Neural progenitor cell (in vitro differentiated cells): ENCODE results near the gene TOX2. TPM values are rescaled to one million over a fixed set of nuclear protein-coding genes. Genes with fewer than 3 reads are reported as not detected.

ENCODE experiments used
- DNase-seq: peaks from one replicate; pipeline ENCODE4 v3.0.0-alpha.2; 2016; ENCODE audit warnings: low spot score
- H2AFZ ChIP-seq: fragments of 200-600 bp; sonication (generic); replicated peaks from 2 replicates; pipeline ENCODE4 v1.6.1; 2016; ENCODE audit warnings: antibody characterized with exemption
- H3F3A ChIP-seq: fragments of 200-600 bp; sonication (generic); 2 replicates; pipeline ENCODE4 v1.6.1; 2016; ENCODE audit warnings: antibody characterized with exemption, low read depth
- H3K27ac ChIP-seq: fragments of 200-600 bp; sonication (generic); 2 replicates; pipeline ENCODE4 v1.5.1; 2016; ENCODE audit warnings: mild to moderate bottlenecking
- H3K27me3 ChIP-seq: fragments of 200-600 bp; sonication (generic); 2 replicates; pipeline ENCODE4 v1.6.1; 2016; ENCODE audit warnings: mild to moderate bottlenecking, moderate library complexity
- H3K36me3 ChIP-seq: fragments of 200-600 bp; sonication (generic); 2 replicates; pipeline ENCODE4 v1.5.1; 2016
- H3K4me1 ChIP-seq: fragments of 200-600 bp; sonication (generic); 2 replicates; pipeline ENCODE4 v1.6.1; 2016; ENCODE audit warnings: mixed run types
- H3K4me2 ChIP-seq: fragments of 200-600 bp; sonication (generic); 2 replicates; pipeline ENCODE4 v1.6.1; 2016
- H3K4me3 ChIP-seq: fragments of 200-600 bp; sonication (generic); 2 replicates; pipeline ENCODE4 v1.5.1; 2016
- H3K79me2 ChIP-seq: fragments of 200-600 bp; sonication (generic); 2 replicates; pipeline ENCODE4 v1.6.1; 2016; ENCODE audit warnings: low read depth
- H3K9ac ChIP-seq: fragments of 200-600 bp; sonication (generic); 2 replicates; pipeline ENCODE4 v1.6.1; 2016
- H3K9me3 ChIP-seq: fragments of 200-600 bp; sonication (generic); 2 replicates; pipeline ENCODE4 v1.5.1; 2016; ENCODE audit warnings: low read depth
- H4K20me1 ChIP-seq: fragments of 200-600 bp; sonication (generic); 2 replicates; pipeline ENCODE4 v1.6.1; 2016; ENCODE audit warnings: low read depth
- H3K27ac Mint-ChIP-seq: 3 replicates; pipeline ENCODE4 v1.8.0; 2021; ENCODE audit warnings: mixed read lengths
- H3K27me3 Mint-ChIP-seq: 2 replicates; pipeline ENCODE4 v1.8.0; 2022; ENCODE audit warnings: low read depth, mild to moderate bottlenecking, inconsistent platforms, moderate library complexity, mixed read lengths; ENCODE audit not compliant: insufficient read depth
- H3K36me3 Mint-ChIP-seq: 3 replicates; pipeline ENCODE4 v1.8.0; 2021; ENCODE audit warnings: mixed read lengths
- H3K4me1 Mint-ChIP-seq: 3 replicates; pipeline ENCODE4 v1.8.0; 2021; ENCODE audit warnings: mixed read lengths
- H3K4me3 Mint-ChIP-seq: 3 replicates; pipeline ENCODE4 v1.8.0; 2021; ENCODE audit warnings: mild to moderate bottlenecking, moderate library complexity, mixed read lengths
- H3K9me3 Mint-ChIP-seq: 3 replicates; pipeline ENCODE4 v1.8.0; 2020; ENCODE audit warnings: mixed read lengths
- CTCF ChIP-seq: fragments of 200-600 bp; sonication (generic); IDR thresholded peaks from 2 replicates; pipeline ENCODE4 v1.5.1; 2017; ENCODE audit warnings: antibody characterized with exemption, mild to moderate bottlenecking
- EZH2 ChIP-seq: fragments of 200-600 bp; sonication (generic); IDR thresholded peaks from 2 replicates; pipeline ENCODE4 v1.6.1; 2017; ENCODE audit warnings: antibody characterized with exemption, mild to moderate bottlenecking, moderate library complexity
- EZH2phosphoT487 ChIP-seq: fragments of 200-600 bp; sonication (generic); IDR thresholded peaks from 2 replicates; pipeline ENCODE4 v1.6.1; 2017; ENCODE audit warnings: antibody characterized with exemption
- total RNA-seq: library from RNA; depleted of rRNA; stranded (reverse); fragments of >200 nt; gene quantifications from 2 replicates; pipeline ENCODE4 v1.2.3, GENCODE V29; 2015; ENCODE audit warnings: low replicate concordance

The TOX2 gene
- total RNA-seq, 1 donor from 2014 or later = not detected

GRCh38 chr20:43945391-43946205 is 30.9 kb downstream of the TOX2 start:
- Histone ChIP-seq H3K4me3 (no peak overlapping the region), H3K4me1 (peaks cover 5% of the 10 kb centered on the region), H3K9me3 (no peaks in the 10 kb centered on the region), H3K36me3 (no peaks in the 10 kb centered on the region), H3K9ac (no peak overlapping the region), H3K4me2 (no peak overlapping the region), H4K20me1 (no peaks in the 10 kb centered on the region), H3K27ac (no peak overlapping the region), H3K27me3 (no peaks in the 10 kb centered on the region), H3K79me2 (no peaks in the 10 kb centered on the region), H2AFZ (no peak overlapping the region), H3F3A (no peaks in the 10 kb centered on the region)
- no peaks in the 10 kb centered on the region for H3K9me3 Mint-ChIP-seq
- H3K4me3 Mint-ChIP-seq = no peak overlapping the region
- TF ChIP-seq CTCF (no peak), EZH2phosphoT487 (no peak), EZH2 (no peak)
- no peak overlapping the region for H3K27ac Mint-ChIP-seq
- H3K27me3 Mint-ChIP-seq = peaks cover 8% of the 10 kb centered on the region
- peaks cover 31% of the 10 kb centered on the region for H3K4me1 Mint-ChIP-seq
- no peaks in the 10 kb centered on the region for H3K36me3 Mint-ChIP-seq
- no peak for DNase-seq

- Mint-ChIP-seq H3K4me1 (peaks cover 32% of the 10 kb centered on the region), H3K9me3 (no peaks in the 10 kb centered on the region), H3K27me3 (peaks cover 8% of the 10 kb centered on the region), H3K36me3 (no peaks in the 10 kb centered on the region), H3K27ac (no peak overlapping the region), H3K4me3 (no peak overlapping the region)
- Histone ChIP-seq H3K36me3 (no peaks in the 10 kb centered on the region), H2AFZ (no peak overlapping the region), H3K79me2 (no peaks in the 10 kb centered on the region), H3K27ac (no peak overlapping the region), H3K27me3 (no peaks in the 10 kb centered on the region), H3K9ac (no peak overlapping the region), H3K4me3 (no peak overlapping the region), H3K4me1 (peaks cover 5% of the 10 kb centered on the region), H3K4me2 (no peak overlapping the region), H3F3A (no peaks in the 10 kb centered on the region), H4K20me1 (no peaks in the 10 kb centered on the region), H3K9me3 (no peaks in the 10 kb centered on the region)
- no peak for DNase-seq
- TF ChIP-seq CTCF (no peak), EZH2 (no peak), EZH2phosphoT487 (no peak)
Observed at GRCh38 chr20:43946206-43946491, 31.5 kb downstream of the TOX2 start.

- Histone ChIP-seq H3K9me3 (no peaks in the 10 kb centered on the region), H3K4me3 (no peak overlapping the region), H3K4me2 (no peak overlapping the region), H3K9ac (no peak overlapping the region), H3K27ac (no peak overlapping the region), H3K27me3 (no peaks in the 10 kb centered on the region), H3K36me3 (no peaks in the 10 kb centered on the region), H2AFZ (no peak overlapping the region), H3F3A (no peaks in the 10 kb centered on the region), H3K4me1 (peaks cover 5% of the 10 kb centered on the region), H3K79me2 (no peaks in the 10 kb centered on the region), H4K20me1 (no peaks in the 10 kb centered on the region)
- no peak overlapping the region for H3K27ac Mint-ChIP-seq
- H3K4me1 Mint-ChIP-seq = peaks cover 32% of the 10 kb centered on the region
- DNase-seq = no peak
- no peak overlapping the region for H3K4me3 Mint-ChIP-seq
- TF ChIP-seq EZH2 = no peak
- H3K27me3 Mint-ChIP-seq = peaks cover 8% of the 10 kb centered on the region
- H3K9me3 Mint-ChIP-seq = no peaks in the 10 kb centered on the region
- H3K36me3 Mint-ChIP-seq = no peaks in the 10 kb centered on the region
Observed at GRCh38 chr20:43946659-43947315, 32.1 kb downstream of the TOX2 start.

GRCh38 chr20:43947316-43947710 is 32.7 kb downstream of the TOX2 start:
- TF ChIP-seq EZH2phosphoT487 (no peak), EZH2 (no peak), CTCF (no peak)
- H3K27ac Mint-ChIP-seq = peak overlapping the region; percentile 86

More at GRCh38 chr20:43947316-43947710, 32.7 kb downstream of the TOX2 start:
- no peak overlapping the region for H2AFZ ChIP-seq
- H4K20me1 ChIP-seq = no peaks in the 10 kb centered on the region
- Mint-ChIP-seq H3K27me3 (peaks cover 5% of the 10 kb centered on the region), H3K9me3 (no peaks in the 10 kb centered on the region), H3K4me3 (no peak overlapping the region), H3K36me3 (no peaks in the 10 kb centered on the region), H3K4me1 (peaks cover 29% of the 10 kb centered on the region)
- no peak for DNase-seq
- no peaks in the 10 kb centered on the region for H3F3A ChIP-seq
- peaks cover 5% of the 10 kb centered on the region for H3K4me1 ChIP-seq
- H3K27ac ChIP-seq = no peak overlapping the region
- no peaks in the 10 kb centered on the region for H3K79me2 ChIP-seq
- H3K4me2 ChIP-seq = no peak overlapping the region
- H3K4me3 ChIP-seq = no peak overlapping the region
- H3K9me3 ChIP-seq = no peaks in the 10 kb centered on the region
- H3K36me3 ChIP-seq = no peaks in the 10 kb centered on the region
- H3K27me3 ChIP-seq = no peaks in the 10 kb centered on the region
- no peak overlapping the region for H3K9ac ChIP-seq
